Measurements from ENCODE around the gene CHST13.

Gene CHST13

GRCh38 chr3:126508564-126508964, 15.4 kb upstream of the CHST13 start:
- DNase-seq (ENCODE audit: low spot score), result no peak

GRCh38 chr3:126509597-126510307, 14.2 kb upstream of the CHST13 start:
- no peak for DNase-seq (ENCODE audit: low spot score)

DNA sequence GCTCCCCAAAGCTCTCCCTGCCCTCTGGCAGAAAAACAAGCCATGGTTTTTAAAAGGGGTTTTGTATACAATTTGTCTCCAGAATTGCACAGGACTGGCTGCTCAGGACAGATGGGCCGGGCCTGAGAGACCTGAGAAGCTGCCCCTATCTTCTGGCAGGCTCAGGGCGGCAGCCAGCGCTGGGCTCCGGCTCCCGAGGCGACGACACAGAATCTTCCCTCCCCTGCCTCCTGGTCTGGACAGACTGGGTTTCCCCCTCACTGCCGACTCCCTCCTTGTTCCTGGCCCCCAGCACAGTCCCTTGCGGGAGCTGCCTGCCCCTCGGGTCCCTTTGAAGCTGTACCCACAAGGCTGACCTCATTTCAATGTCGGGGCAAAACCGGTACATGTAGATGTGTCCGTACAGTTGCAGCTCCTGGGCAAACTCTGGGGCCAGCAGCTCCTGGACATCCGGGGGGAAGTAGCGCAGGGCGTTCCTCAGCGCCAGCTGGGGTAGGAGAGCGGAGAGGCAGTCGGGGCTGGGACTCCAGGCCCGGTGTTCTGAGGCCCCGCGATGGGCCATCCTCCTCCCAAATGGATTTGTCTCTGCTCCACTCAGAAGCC, 13.5 kb upstream of the CHST13 start:
- DNase-seq (ENCODE audit: low spot score), result no peak

- DNase-seq (ENCODE audit: low spot score), result no peak
Observed at GRCh38 chr3:126511291-126511690, 12.7 kb upstream of the CHST13 start.

GRCh38 chr3:126512026-126512425, 11.9 kb upstream of the CHST13 start:
- DNase-seq (ENCODE audit: low spot score), result no peak

GRCh38 chr3:126512916-126513650, 10.9 kb upstream of the CHST13 start:
- DNase-seq (ENCODE audit: low spot score), result no peak

- DNase-seq (ENCODE audit: low spot score), result no peak
Observed at GRCh38 chr3:126514161-126514560, 9.8 kb upstream of the CHST13 start.

DNA sequence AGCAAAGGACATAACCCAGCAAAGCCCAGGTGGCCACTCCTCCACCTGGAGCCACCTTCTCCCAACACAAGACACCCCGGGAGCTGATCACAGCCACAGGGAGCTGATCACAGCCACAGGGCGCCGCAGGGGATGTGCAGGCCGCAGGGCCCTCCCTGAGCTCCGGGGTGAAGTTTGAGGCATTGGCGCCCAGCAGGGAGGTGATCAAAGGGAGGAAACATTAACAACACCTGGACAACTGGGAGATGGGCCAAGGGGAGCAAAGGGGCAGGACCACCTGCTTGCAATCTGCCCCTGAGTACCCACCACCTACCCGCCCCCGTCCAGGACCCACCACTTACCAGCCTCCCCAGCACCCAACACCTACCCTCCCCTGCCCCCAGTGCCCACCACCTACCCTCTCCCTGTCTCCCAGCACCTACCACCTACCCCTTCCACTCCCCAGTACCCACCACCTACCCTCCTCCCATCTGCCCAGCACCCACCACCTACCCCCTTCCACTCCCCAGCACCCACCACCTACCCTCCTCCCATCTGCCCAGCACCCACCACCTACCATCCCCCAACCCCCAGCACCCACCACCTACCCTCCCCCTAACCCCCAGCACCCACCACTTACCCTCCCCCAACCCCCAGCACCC, 8.8 kb upstream of the CHST13 start:
- DNase-seq (ENCODE audit: low spot score), result no peak

- no peak for DNase-seq (ENCODE audit: low spot score)
Observed at GRCh38 chr3:126516152-126516935, 7.6 kb upstream of the CHST13 start.

DNA sequence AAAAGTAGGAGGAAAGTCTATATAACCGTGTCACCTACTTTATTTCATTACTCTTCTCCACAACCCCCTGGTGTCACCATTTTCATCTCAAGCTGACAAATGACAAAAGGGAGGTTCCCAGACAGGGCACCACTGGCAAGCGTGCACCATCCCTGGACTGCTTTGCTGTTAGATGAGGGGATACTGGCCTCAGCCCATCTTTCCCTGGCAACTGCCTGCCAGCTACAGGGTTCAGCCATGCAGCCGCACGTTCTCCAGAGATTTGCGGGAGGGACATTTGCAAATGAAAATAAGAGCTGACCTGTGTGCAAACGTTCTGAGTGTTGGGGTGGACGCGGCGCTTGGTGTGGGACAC, 7.0 kb upstream of the CHST13 start:
- no peak for DNase-seq (ENCODE audit: low spot score)

DNA sequence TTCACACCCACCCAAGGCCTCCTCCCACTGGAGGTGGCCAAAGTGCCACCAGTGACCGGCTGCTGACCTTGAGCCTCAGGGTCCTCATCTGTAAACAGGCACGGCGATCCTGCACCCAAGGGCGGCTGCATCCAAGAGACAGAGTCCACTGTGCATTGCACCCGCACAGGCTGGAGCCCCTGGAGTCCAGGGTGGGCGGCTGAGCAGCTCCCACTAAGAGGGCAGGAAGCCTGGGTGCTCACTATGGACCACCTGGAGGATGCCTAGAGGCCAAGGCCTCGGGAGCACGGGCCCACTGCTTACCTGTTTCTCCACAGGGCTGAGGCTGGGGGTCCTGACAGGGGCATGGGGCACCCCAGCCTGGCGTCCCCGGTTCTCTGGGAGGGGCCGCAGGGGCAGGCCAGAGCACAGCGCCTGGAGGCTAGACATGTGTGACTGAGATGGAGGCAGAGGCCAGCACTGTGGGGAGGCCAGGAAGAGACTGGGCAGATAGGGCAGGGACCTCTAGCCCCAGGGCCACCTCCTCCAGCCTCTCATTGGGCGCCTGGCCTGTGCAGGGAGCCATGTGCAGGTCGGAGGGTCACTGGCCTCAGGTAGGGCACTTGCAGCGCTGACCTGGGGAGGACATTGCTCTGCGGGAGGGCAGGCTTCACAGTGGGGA, 6.5 kb upstream of the CHST13 start, which contains the start of gene UROC1:
Gene UROC1 (minus strand): TSS at position 483 of the 661 bp plus-strand sequence. CDS start 54 bp downstream, at position 429.
- no peak for DNase-seq (ENCODE audit: low spot score)

GRCh38 chr3:126517986-126518778, 5.8 kb upstream of the CHST13 start:
- DNase-seq (ENCODE audit: low spot score), result no peak

DNA sequence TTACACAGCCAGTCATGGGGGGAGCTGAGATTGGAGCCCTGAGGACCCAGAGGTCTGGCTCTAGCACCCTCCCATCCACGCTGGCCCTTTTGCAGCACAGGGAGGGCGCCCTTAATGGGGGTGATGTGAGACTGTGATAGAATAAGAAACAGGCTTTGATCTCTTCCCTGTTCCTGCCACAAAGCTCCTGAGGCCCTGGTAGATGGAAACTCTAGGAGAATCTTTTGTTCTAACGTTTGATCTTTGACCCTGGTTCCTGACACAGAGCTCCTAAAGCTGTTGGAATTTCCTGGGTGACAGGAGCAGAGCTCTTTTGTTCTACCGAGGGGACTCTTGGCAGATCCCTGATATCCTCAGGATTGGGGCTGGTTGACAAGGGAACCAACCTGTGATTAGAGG, 5.2 kb upstream of the CHST13 start:
- no peak for DNase-seq (ENCODE audit: low spot score)

GRCh38 chr3:126519506-126520455, 4.2 kb upstream of the CHST13 start:
- DNase-seq (ENCODE audit: low spot score), result no peak

DNA sequence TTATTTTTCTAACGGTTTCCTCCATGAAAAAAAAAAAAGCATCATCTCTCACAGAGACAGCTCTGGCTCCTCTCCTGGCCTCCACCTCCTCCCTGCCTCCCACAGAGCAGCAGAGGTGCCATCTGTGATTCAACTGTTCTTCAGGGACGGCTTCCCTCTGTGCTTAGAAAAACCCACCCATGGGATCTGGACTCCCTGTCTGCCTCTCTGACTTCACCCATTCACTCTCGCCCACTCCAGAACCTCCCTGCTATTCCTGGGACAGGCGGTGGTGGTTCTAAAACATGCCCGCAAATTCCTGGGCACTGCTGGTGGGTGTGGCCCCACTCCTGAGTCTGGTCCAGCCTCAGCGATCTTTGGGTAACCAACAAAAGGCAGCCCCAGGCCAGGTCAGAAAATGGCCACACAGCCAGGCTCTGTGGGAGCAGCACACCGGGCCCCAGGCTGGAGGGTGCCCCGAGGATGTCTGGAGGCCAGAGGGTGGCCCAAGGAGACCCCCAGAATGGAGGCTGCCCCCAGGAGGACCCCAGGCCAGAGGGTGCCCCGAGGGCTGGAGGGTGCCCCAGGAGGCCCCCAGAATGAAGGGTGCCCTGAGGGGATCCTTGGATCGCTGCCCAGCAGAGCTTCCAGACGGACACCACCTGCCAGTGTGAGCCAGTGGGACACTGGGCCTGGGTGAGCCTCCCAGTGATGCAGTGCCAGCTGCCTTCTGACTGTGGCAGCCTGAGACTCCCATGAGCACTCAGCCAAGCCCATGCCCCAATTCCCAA, 2.6 kb upstream of the CHST13 start:
- no peak for DNase-seq (ENCODE audit: low spot score)

GRCh38 chr3:126522363-126522788, 1.6 kb upstream of the CHST13 start:
- peak; percentile 87 for DNase-seq (ENCODE audit: low spot score)

- DNase-seq (ENCODE audit: low spot score), result no peak
Observed at GRCh38 chr3:126524429-126524988, 554 bp downstream of the CHST13 start.
